Mucosa of rectum (tissue), 2 donors: ENCODE measurements around the gene PANK4.
A peak's percentile ranks its signal among the peaks of the same experiment; 100 is the strongest.
"Not testable (repeated sequence)": the region's sequence is repeated elsewhere in the genome, so short reads cannot be mapped to it uniquely, and the experiment has no call there.

Experiments
- H3K27ac ChIP-seq, 2 donors: one replicate each; pipeline ENCODE4 v1.7.0; 2013; ENCODE audit warnings: inconsistent platforms in 2 of 2, low read depth in 2 of 2, low read length in 2 of 2
- H3K27me3 ChIP-seq, 2 donors: one replicate each; pipeline ENCODE4 v1.7.0; 2013; ENCODE audit warnings: low read length in 2 of 2; ENCODE audit not compliant: control insufficient read depth in 2 of 2, insufficient read depth in 2 of 2
- H3K36me3 ChIP-seq, 2 donors: one replicate each; pipeline ENCODE4 v1.7.0; 2013; ENCODE audit warnings: low read length in 2 of 2; ENCODE audit not compliant: control insufficient read depth in 2 of 2, insufficient read depth in 2 of 2
- H3K4me1 ChIP-seq, 2 donors: one replicate each; pipeline ENCODE4 v1.7.0; 2013; ENCODE audit warnings: low read length in 2 of 2, mild to moderate bottlenecking in 1 of 2; ENCODE audit not compliant: control insufficient read depth in 2 of 2, insufficient read depth in 2 of 2
- H3K4me3 ChIP-seq, 2 donors: one replicate each; pipeline ENCODE4 v1.7.0; 2013; ENCODE audit warnings: low read length in 2 of 2
- H3K9ac ChIP-seq, 2 donors: one replicate each; pipeline ENCODE4 v1.7.0; 2013; ENCODE audit warnings: low read length in 2 of 2, low read depth in 1 of 2, mild to moderate bottlenecking in 1 of 2
- H3K9me3 ChIP-seq, 2 donors: one replicate each; pipeline ENCODE4 v1.7.0; 2013; ENCODE audit warnings: low read length in 2 of 2; ENCODE audit not compliant: control insufficient read depth in 2 of 2
- donor health status: healthy.
- donor health status: Normal muscosa, but diverticular disease.

Gene PANK4

GRCh38 chr1:2553076-2553475, 26.7 kb upstream of the PANK4 start:
- peaks cover 35 to 39% of the 10 kb centered on the region in 2 donors for H3K4me1 ChIP-seq
- H3K27ac ChIP-seq = not testable (repeated sequence)

GRCh38 chr1:2552189-2552588, 25.8 kb upstream of the PANK4 start:
- Histone ChIP-seq H3K9me3 (no peaks in the 10 kb centered on the region), H3K27me3 (no peaks in the 10 kb centered on the region), H3K36me3 (no peaks in the 10 kb centered on the region), H3K4me1 (peaks cover 37 to 39% of the 10 kb centered on the region in 2 donors), H3K27ac (no peak overlapping the region), H3K4me3 (no peak overlapping the region), H3K9ac (no peak overlapping the region)

More at GRCh38 chr1:2553076-2553475, 26.7 kb upstream of the PANK4 start:
- H3K9ac ChIP-seq, H3K36me3 ChIP-seq, H3K4me3 ChIP-seq, H3K9me3 ChIP-seq, H3K27me3 ChIP-seq: not testable (repeated sequence)

GRCh38 chr1:2551544-2551943, 25.1 kb upstream of the PANK4 start:
- H3K27ac ChIP-seq, H3K9me3 ChIP-seq, H3K9ac ChIP-seq, H3K36me3 ChIP-seq, H3K4me3 ChIP-seq, H3K27me3 ChIP-seq: not testable (repeated sequence)
- peaks cover 38% of the 10 kb centered on the region in 2 donors for H3K4me1 ChIP-seq

GRCh38 chr1:2550309-2550861, 24.0 kb upstream of the PANK4 start:
- H3K4me1 ChIP-seq = peaks cover 38 to 40% of the 10 kb centered on the region in 2 donors
- H3K4me3 ChIP-seq, H3K9ac ChIP-seq, H3K27me3 ChIP-seq, H3K36me3 ChIP-seq, H3K27ac ChIP-seq, H3K9me3 ChIP-seq: not testable (repeated sequence)

- peak overlapping the region; percentile 99 to 100 for H3K27ac ChIP-seq
- H3K27me3 ChIP-seq, H3K4me3 ChIP-seq, H3K9me3 ChIP-seq, H3K36me3 ChIP-seq: not testable (repeated sequence)
- peak overlapping the region; percentile 81 to 95 for H3K9ac ChIP-seq
- peaks cover 35 to 37% of the 10 kb centered on the region in 2 donors for H3K4me1 ChIP-seq
These were observed 23.1 kb upstream of the PANK4 start for GRCh38 chr1:2549367-2550029.

GRCh38 chr1:2548068-2548589, 21.7 kb upstream of the PANK4 start:
- no peaks in the 10 kb centered on the region for H3K27me3 ChIP-seq
- H3K4me3 ChIP-seq = peak overlapping the region; percentile 70 to 71
- H3K9me3 ChIP-seq = no peaks in the 10 kb centered on the region
- peak overlapping the region; percentile 99 to 100 for H3K27ac ChIP-seq
- peaks cover 37 to 46% of the 10 kb centered on the region in 2 donors for H3K4me1 ChIP-seq
- peak overlapping the region; percentile 80 to 95 for H3K9ac ChIP-seq
- H3K36me3 ChIP-seq = no peaks in the 10 kb centered on the region

- Histone ChIP-seq H3K4me3 (peak overlapping the region; percentile 70 to 71), H3K36me3 (no peaks in the 10 kb centered on the region), H3K27ac (peak overlapping the region; percentile 99 to 100), H3K9ac (peak overlapping the region; percentile 80 to 95), H3K9me3 (no peaks in the 10 kb centered on the region), H3K4me1 (peaks cover 37 to 48% of the 10 kb centered on the region in 2 donors), H3K27me3 (no peaks in the 10 kb centered on the region)
These were observed 21.0 kb upstream of the PANK4 start for GRCh38 chr1:2547210-2548067.

- peak overlapping the region; percentile 99 to 100 for H3K27ac ChIP-seq
- no peaks in the 10 kb centered on the region for H3K27me3 ChIP-seq
- H3K36me3 ChIP-seq = no peaks in the 10 kb centered on the region
- H3K9me3 ChIP-seq = no peaks in the 10 kb centered on the region
- H3K4me3 ChIP-seq = peak overlapping the region; percentile 70 to 71
- H3K9ac ChIP-seq = peak overlapping the region; percentile 80 to 95
- H3K4me1 ChIP-seq = peaks cover 43 to 55% of the 10 kb centered on the region in 2 donors
These were observed 20.3 kb upstream of the PANK4 start for GRCh38 chr1:2546515-2547209.

GRCh38 chr1:2545754-2546514, 19.5 kb upstream of the PANK4 start:
- Histone ChIP-seq H3K27me3 (no peaks in the 10 kb centered on the region), H3K4me1 (peaks cover 50 to 58% of the 10 kb centered on the region in 2 donors), H3K27ac (peak overlapping the region; percentile 99 to 100), H3K4me3 (peak overlapping the region; percentile 70 to 71), H3K9ac (peak overlapping the region; percentile 70 to 95), H3K9me3 (no peaks in the 10 kb centered on the region), H3K36me3 (no peaks in the 10 kb centered on the region)
